ENCODE results near the gene SAA2.
"Not testable (repeated sequence)": the region's sequence is repeated elsewhere in the genome, so short reads cannot be mapped to it uniquely, and the experiment has no call there.

Gene SAA2

GRCh38 chr11:18269252-18269651 is 20.8 kb upstream of the SAA2 start:
- H3K27ac ChIP-seq (ENCODE audit: insufficient read depth, low read depth, low read length, poor library complexity, severe bottlenecking); H3K4me3 ChIP-seq (ENCODE audit: insufficient read depth, low read depth, low read length); H3K4me1 ChIP-seq (ENCODE audit: control insufficient read depth, insufficient read depth, low read length); H3K9me3 ChIP-seq (ENCODE audit: control insufficient read depth, low read length); H3K27me3 ChIP-seq (ENCODE audit: control insufficient read depth, insufficient read depth, low read length, poor library complexity, severe bottlenecking); H3K36me3 ChIP-seq (ENCODE audit: control insufficient read depth, insufficient read depth, low read length): not testable (repeated sequence)
- WGBS, 2 experiments: 92% methylated on average over 2 of the region's 5 CpGs; no CpG with 5 or more reads in 1 of the 2 experiments

GRCh38 chr11:18267335-18268133 is 19.1 kb upstream of the SAA2 start:
- not testable (repeated sequence) for H3K36me3 ChIP-seq (ENCODE audit: control insufficient read depth, insufficient read depth, low read length); H3K4me3 ChIP-seq (ENCODE audit: insufficient read depth, low read depth, low read length); H3K4me1 ChIP-seq (ENCODE audit: control insufficient read depth, insufficient read depth, low read length); H3K9me3 ChIP-seq (ENCODE audit: control insufficient read depth, low read length); H3K27ac ChIP-seq (ENCODE audit: insufficient read depth, low read depth, low read length, poor library complexity, severe bottlenecking); H3K27me3 ChIP-seq (ENCODE audit: control insufficient read depth, insufficient read depth, low read length, poor library complexity, severe bottlenecking)
- 94 to 95% methylated on average over 3 to 4 of the region's 10 CpGs for WGBS, 2 experiments

- no peaks in the 10 kb centered on the region for H3K27me3 ChIP-seq (ENCODE audit: control insufficient read depth, insufficient read depth, low read length, poor library complexity, severe bottlenecking)
- no peaks in the 10 kb centered on the region for H3K9me3 ChIP-seq (ENCODE audit: control insufficient read depth, low read length)
- no peaks in the 10 kb centered on the region for H3K36me3 ChIP-seq (ENCODE audit: control insufficient read depth, insufficient read depth, low read length)
- WGBS, 2 experiments: 68 to 72% methylated on average over 8 of the region's 8 CpGs
- H3K4me1 ChIP-seq (ENCODE audit: control insufficient read depth, insufficient read depth, low read length): no peaks in the 10 kb centered on the region
- H3K27ac ChIP-seq (ENCODE audit: insufficient read depth, low read depth, low read length, poor library complexity, severe bottlenecking): no peak within 1 kb of the TSS
- no peak within 1 kb of the TSS for H3K4me3 ChIP-seq (ENCODE audit: insufficient read depth, low read depth, low read length)
These were observed 17.5 kb upstream of the SAA2 start, which contains the start of gene SAA1 for GRCh38 chr11:18265949-18266348. TSS of gene SAA1 (plus strand) at chr11:18266264. CDS start at chr11:18266888, 624 bp downstream.

- no peaks in the 10 kb centered on the region for H3K4me1 ChIP-seq (ENCODE audit: control insufficient read depth, insufficient read depth, low read length)
- H3K36me3 ChIP-seq (ENCODE audit: control insufficient read depth, insufficient read depth, low read length): no peaks in the 10 kb centered on the region
- H3K27me3 ChIP-seq (ENCODE audit: control insufficient read depth, insufficient read depth, low read length, poor library complexity, severe bottlenecking): no peaks in the 10 kb centered on the region
- H3K27ac ChIP-seq (ENCODE audit: insufficient read depth, low read depth, low read length, poor library complexity, severe bottlenecking): no peak overlapping the region
- no peak overlapping the region for H3K4me3 ChIP-seq (ENCODE audit: insufficient read depth, low read depth, low read length)
- WGBS, 2 experiments: 81 to 92% methylated on average over 1 of the region's 1 CpG
- no peaks in the 10 kb centered on the region for H3K9me3 ChIP-seq (ENCODE audit: control insufficient read depth, low read length)
These were observed 16.4 kb upstream of the SAA2 start for GRCh38 chr11:18264677-18265555.

- H3K4me1 ChIP-seq (ENCODE audit: control insufficient read depth, insufficient read depth, low read length): no peaks in the 10 kb centered on the region
- WGBS, 2 experiments: 90 to 91% methylated on average over 4 of the region's 4 CpGs
- no peaks in the 10 kb centered on the region for H3K9me3 ChIP-seq (ENCODE audit: control insufficient read depth, low read length)
- no peaks in the 10 kb centered on the region for H3K36me3 ChIP-seq (ENCODE audit: control insufficient read depth, insufficient read depth, low read length)
- H3K27ac ChIP-seq (ENCODE audit: insufficient read depth, low read depth, low read length, poor library complexity, severe bottlenecking): no peak overlapping the region
- H3K27me3 ChIP-seq (ENCODE audit: control insufficient read depth, insufficient read depth, low read length, poor library complexity, severe bottlenecking): no peaks in the 10 kb centered on the region
- no peak overlapping the region for H3K4me3 ChIP-seq (ENCODE audit: insufficient read depth, low read depth, low read length)
These were observed 15.6 kb upstream of the SAA2 start for GRCh38 chr11:18264035-18264434.

GRCh38 chr11:18262681-18263350 is 14.3 kb upstream of the SAA2 start:
- not testable (repeated sequence) for H3K9me3 ChIP-seq (ENCODE audit: control insufficient read depth, low read length); H3K36me3 ChIP-seq (ENCODE audit: control insufficient read depth, insufficient read depth, low read length); H3K4me1 ChIP-seq (ENCODE audit: control insufficient read depth, insufficient read depth, low read length); H3K27ac ChIP-seq (ENCODE audit: insufficient read depth, low read depth, low read length, poor library complexity, severe bottlenecking); H3K27me3 ChIP-seq (ENCODE audit: control insufficient read depth, insufficient read depth, low read length, poor library complexity, severe bottlenecking); H3K4me3 ChIP-seq (ENCODE audit: insufficient read depth, low read depth, low read length)
- WGBS, 2 experiments: 76 to 82% methylated on average over 7 of the region's 8 CpGs

- Histone ChIP-seq H3K4me3 (ENCODE audit: insufficient read depth, low read depth, low read length) (no peak overlapping the region), H3K27ac (ENCODE audit: insufficient read depth, low read depth, low read length, poor library complexity, severe bottlenecking) (no peak overlapping the region), H3K27me3 (ENCODE audit: control insufficient read depth, insufficient read depth, low read length, poor library complexity, severe bottlenecking) (no peaks in the 10 kb centered on the region), H3K36me3 (ENCODE audit: control insufficient read depth, insufficient read depth, low read length) (no peaks in the 10 kb centered on the region), H3K4me1 (ENCODE audit: control insufficient read depth, insufficient read depth, low read length) (no peaks in the 10 kb centered on the region), H3K9me3 (ENCODE audit: control insufficient read depth, low read length) (no peaks in the 10 kb centered on the region)
- WGBS, 2 experiments: 97 to 98% methylated on average over 14 of the region's 14 CpGs
These were observed 13.3 kb upstream of the SAA2 start for GRCh38 chr11:18261721-18262120.

GRCh38 chr11:18259259-18259658 is 10.8 kb upstream of the SAA2 start:
- Histone ChIP-seq H3K4me3 (ENCODE audit: insufficient read depth, low read depth, low read length) (no peak overlapping the region), H3K27me3 (ENCODE audit: control insufficient read depth, insufficient read depth, low read length, poor library complexity, severe bottlenecking) (no peaks in the 10 kb centered on the region), H3K36me3 (ENCODE audit: control insufficient read depth, insufficient read depth, low read length) (no peaks in the 10 kb centered on the region), H3K4me1 (ENCODE audit: control insufficient read depth, insufficient read depth, low read length) (no peaks in the 10 kb centered on the region), H3K9me3 (ENCODE audit: control insufficient read depth, low read length) (no peaks in the 10 kb centered on the region), H3K27ac (ENCODE audit: insufficient read depth, low read depth, low read length, poor library complexity, severe bottlenecking) (no peak overlapping the region)

- H3K36me3 ChIP-seq (ENCODE audit: control insufficient read depth, insufficient read depth, low read length): no peaks in the 10 kb centered on the region
- H3K9me3 ChIP-seq (ENCODE audit: control insufficient read depth, low read length): no peaks in the 10 kb centered on the region
- whole genome bisulfite sequencing, 2 experiments: 77 to 84% methylated on average over 2 of the region's 2 CpGs
- H3K27ac ChIP-seq (ENCODE audit: insufficient read depth, low read depth, low read length, poor library complexity, severe bottlenecking): no peak overlapping the region
- no peaks in the 10 kb centered on the region for H3K4me1 ChIP-seq (ENCODE audit: control insufficient read depth, insufficient read depth, low read length)
- no peaks in the 10 kb centered on the region for H3K27me3 ChIP-seq (ENCODE audit: control insufficient read depth, insufficient read depth, low read length, poor library complexity, severe bottlenecking)
- H3K4me3 ChIP-seq (ENCODE audit: insufficient read depth, low read depth, low read length): no peak overlapping the region
These were observed 6.4 kb upstream of the SAA2 start for GRCh38 chr11:18254781-18255361.
